Left cardiac atrium (tissue), 4 donors: ENCODE results near the gene ZNF432. TPM values are rescaled to one million over a fixed set of nuclear protein-coding genes. Genes with fewer than 3 reads are reported as not detected.

Source experiments
- ATAC-seq, 2 donors: fragments of 200-7000 bp; cut with Tn5 transposase; one replicate each; pipeline ENCODE4 v1.9.1; 2020; ENCODE audit warnings: mild to moderate bottlenecking in 2 of 2, moderate library complexity in 2 of 2
- DNase-seq: peaks from one replicate; pipeline ENCODE4 v3.0.0-alpha.2; 2020
- intact Hi-C, 2 donors: fragments of 100-400 bp; cut with DNase I; formaldehyde crosslinking; loops; one replicate each; pipeline versions ENCODE4 v1.14.1 to v1.15.1; 2022 to 2023
- total RNA-seq, 2 donors: library from RNA; stranded (reverse); fragmentation: NEBNext Ultra II Directional; extraction: Animal tissue kit (Norgen Biotek cat#: 25700); gene quantifications; one replicate each; pipeline ENCODE4 v1.2.1, GENCODE V29; 2021
- donor health status: DM: no; HTN: yes; CAD: no.
- donor health status: DM: no; HTN: yes; CAD: no; lungs with severe emphysema.
- donor health status: DM: yes; HTN: yes; CAD: no.
- donor health status: Dilated cardiomyopathy.

Gene ZNF432
- total RNA-seq, 2 donors from 2014 or later = 8.5 to 10.7 TPM

DNA sequence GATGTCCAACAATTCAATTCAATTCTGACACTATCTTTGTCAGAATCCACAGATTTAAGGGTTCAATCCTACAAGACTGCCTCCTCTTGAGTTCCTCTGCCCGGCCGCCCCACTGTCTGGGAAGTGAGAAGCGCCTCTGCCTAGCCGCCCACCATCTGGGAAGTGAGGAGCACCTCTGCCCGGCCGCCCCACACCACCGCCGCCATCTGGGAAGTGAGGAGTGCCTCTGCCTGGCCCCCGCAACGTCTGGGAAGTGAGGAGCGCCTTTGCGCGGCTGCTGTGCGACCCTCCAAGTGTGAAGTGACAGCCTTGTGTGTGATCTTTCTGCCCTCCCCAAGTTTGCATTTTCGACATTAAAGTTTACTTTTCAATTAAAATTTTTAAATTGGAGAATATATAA lies 26.4 kb downstream of the ZNF432 start:
- no peak for ATAC-seq
- no peak for DNase-seq
- intact Hi-C loops = no loop called here

DNA sequence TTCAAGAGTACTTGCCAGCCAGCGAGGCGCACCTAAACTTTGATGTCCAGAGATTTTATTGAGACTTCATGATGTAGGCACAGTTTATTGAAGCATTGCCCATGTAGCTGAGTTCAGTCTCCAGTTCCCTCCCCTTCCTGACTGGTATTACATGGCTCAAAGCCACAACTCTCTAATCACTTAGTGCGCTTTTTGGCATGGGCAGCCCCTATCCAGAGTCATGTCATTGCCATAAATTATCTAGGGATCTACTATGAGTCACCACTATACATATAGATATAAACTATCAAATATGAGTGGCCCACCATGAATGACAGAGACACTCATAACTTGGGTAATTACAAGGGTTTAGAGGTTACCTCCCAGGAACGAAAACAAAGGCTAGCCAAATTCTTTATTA lies 28.1 kb downstream of the ZNF432 start:
- DNase-seq (no peak), ATAC-seq (no peak)
- intact Hi-C loops = no loop called here

DNA sequence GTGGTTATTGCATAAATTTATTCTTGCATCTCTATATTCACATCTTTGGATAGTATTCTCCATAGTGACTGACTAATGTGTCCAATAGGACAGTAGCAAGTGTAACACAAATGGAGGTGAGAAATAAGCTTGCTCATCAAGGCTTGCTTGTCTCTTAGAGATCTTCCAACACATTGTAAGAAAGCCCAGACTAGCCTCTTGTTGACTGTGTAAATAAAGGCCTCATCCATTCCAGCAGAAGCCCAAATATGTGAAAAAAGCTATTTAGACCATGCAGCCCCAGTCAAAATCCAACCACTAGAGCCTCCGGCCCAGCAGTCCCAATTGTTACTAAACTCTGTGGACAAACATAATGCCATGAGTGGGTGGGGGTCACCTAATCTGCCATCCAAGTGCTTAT lies 38.0 kb downstream of the ZNF432 start:
- intact Hi-C loops = no loop called here
- DNase-seq (no peak), ATAC-seq (no peak)

DNA sequence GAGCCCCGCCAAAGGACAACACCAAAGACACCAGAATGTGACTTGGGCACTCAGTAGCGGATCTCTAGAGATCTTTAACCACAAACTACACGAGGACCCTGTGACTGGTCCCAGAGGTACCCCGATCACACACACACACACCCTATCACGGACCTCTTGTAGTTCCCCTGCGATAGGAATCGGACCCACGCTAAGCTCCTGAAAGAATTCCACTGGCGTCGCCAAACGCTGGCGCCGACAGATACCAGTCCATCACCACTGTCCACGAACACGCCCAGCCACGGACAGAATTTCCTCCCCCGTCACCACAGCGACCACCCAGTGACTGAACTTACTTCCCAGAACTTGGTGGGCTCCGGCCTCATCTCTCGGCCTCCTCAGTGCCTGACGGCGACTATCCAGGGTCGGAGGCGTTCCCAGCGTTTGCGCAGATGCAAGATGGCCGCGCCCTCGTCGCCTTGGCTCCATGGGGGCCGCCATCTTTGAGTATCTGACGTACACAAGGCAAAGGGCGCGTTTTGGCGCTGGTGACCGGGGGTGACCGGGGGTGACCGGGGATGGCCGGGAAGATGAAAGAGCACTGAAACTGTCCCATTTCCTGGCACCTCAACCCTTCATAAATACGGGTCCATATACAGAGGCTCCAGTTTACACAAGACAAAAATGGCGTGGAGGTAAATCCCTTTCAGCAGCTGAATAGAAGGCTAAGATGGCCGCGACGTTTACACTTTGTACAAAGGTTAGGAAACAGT lies 40.7 kb downstream of the ZNF432 start, which contains the start of gene ZNF615:
Gene ZNF615, minus strand, starts transcription at position 406 of the 752 bp plus-strand sequence. CDS start 4,500 bp downstream, outside the sequence.
- peak; percentile 93 for DNase-seq
- peak; percentile 99 to 100 for ATAC-seq
- intact Hi-C loops = no loop called here

DNA sequence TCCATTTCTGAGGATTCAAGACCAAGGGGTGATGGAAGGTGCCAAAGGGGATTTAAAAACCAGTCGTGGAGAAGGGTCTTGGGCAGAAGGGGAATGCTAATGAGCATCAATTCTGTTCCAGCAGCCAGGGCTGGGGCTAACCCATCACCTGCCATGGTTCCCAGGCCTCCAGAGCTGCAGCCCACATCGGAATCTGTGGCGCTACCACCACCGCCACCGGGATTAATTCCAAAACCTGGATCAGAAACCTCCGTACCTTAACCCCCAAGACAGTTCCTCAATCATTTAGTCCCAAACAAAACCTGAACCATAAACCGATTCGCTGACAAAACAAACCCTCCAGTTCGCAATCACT lies 41.2 kb downstream of the ZNF432 start:
- DNase-seq = no peak
- ATAC-seq = peak in 1 of 2 donors; percentile 61
- intact Hi-C loops = no loop called here

DNA sequence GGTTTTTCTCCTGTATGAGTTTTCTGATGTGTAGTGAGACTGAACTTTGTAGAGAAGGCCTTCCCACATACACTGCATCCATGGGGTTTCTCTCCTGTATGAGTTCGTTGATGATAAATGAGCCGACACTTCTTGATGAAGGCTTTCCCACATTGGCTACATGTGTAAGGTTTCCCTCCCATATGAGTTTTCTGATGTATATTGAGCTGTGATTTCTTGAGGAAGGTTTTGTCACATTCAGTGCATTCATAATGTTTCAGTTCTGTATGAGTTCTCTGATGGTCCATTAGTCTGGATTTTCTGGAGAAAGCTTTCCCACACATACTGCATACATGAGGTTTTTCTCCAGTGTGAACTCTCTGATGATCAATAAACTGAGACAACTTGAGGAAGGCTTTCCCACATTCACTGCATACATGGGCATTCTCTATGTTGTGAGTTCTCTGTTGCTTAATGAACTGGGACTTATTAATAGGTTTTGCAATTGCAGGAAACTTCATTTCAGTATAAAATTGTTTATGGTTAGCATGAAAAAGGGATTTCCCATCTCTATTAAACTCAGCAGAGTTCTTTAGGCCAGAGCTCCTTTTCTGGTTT lies 54.5 kb downstream of the ZNF432 start:
- intact Hi-C loops = no loop called here
- ATAC-seq = no peak

DNA sequence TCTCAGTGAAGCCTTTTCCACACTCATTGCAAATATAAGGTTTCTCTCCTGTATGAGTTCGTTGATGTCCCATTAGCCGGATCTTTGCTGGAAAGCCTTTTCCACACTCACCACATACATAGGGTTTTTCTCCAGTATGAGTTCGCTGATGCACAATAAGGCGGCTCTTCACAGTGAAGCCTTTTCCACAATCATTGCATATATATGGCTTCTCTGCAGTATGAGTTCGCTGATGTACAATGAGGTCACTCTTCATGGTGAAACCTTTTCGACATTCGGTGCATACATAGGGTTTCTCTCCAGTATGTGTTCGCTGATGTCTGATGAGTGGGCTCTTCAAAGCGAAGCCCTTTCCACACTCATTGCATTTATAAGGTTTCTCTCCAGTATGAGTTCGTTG lies 55.2 kb downstream of the ZNF432 start:
- ATAC-seq = no peak
- intact Hi-C loops = no loop called here
- DNase-seq = no peak

More for the DNA sequence above, 54.5 kb downstream of the ZNF432 start:
- DNase-seq = no peak

DNA sequence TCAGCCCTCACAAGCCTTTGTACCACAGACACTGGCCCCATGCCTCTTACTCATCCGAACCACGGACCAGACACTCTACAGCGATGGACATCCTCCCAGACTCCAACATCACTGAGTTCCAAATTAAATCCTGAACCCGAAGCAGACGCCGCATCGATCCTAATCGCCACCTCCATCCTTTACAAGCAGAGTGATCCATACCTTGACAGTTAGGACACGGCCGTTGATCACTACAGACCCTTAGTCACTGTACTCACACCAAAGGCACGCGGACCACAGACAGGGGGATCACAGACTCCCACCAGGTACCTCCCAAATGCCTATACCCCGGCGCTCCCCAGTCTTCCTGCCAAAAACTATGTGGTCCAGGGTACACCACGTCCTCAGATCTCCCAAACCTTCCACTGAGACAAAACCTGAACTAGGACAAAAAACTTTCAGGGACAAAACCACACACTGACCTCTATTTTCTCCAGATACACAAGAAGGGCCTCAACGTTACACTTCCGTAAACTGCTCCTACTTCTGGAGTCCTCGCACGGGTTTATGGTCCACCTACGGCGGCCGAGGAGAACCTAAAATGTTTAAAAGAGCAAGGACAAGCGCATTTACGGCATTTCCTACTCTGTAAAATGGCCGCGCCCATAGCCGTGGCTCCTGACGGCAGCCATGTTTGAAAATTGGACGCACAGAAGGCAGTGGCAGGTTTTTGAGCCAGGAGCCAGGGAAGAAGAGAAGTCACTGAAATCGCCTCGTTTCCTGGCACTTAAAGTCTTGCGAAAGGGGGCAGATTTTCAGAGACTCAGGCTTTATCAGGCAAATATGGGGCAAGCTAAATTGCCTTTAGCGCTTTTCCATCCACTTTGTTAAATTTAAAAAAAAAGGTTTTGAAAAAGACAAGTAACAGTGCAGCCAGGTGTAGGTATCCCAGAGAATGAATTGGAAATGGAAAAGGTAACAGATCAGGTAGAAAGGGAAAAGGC lies 62.0 kb downstream of the ZNF432 start, which contains the start of gene ZNF350:
Gene ZNF350, minus strand, starts transcription at position 532 of the 983 bp plus-strand sequence. CDS start 12,480 bp downstream, outside the sequence.
- ATAC-seq (peak; percentile 100), DNase-seq (peak; percentile 94)
- intact Hi-C loops = no loop called here

DNA sequence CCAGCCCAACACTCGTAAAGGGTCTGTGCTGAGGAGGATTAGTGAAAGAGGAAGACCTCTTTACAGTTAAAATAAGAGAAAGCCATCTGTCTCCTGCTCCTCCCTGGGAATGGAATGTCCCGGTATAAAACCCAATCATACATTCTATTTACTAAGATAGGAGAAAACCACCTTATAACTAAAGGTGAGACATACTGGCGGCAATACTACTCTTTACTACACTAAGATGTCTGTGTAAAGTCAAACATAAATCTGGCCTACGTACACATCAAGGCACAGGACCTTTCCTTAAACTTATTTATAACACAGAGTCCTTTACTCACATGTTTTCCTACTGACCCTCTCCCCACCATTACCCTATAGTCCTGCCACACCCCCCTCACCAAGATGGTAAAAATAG lies 65.3 kb downstream of the ZNF432 start:
- DNase-seq (no peak), ATAC-seq (no peak)
- intact Hi-C loops = no loop called here

Other genes starting within 250 kb of the ZNF432 start
- 1 to 10 TPM; 7.3 to 9.3 TPM for gene ZNF577, start 160.9 kb downstream of the ZNF432 start, total RNA-seq
- 10 to 100 TPM in 1 of 2 donors, 1 to 10 TPM in 1; 8.0 to 10.8 TPM for gene ZNF649, start 143.8 kb downstream of the ZNF432 start, total RNA-seq
- gene ZNF613, start 121.4 kb downstream of the ZNF432 start, total RNA-seq = 1 to 10 TPM; 4.3 to 5.5 TPM
- gene ZNF350, start 62.0 kb downstream of the ZNF432 start, total RNA-seq = 1 to 10 TPM; 7.2 to 7.5 TPM
- gene ZNF615, start 40.6 kb downstream of the ZNF432 start, total RNA-seq = 10 to 100 TPM in 1 of 2 donors, 1 to 10 TPM in 1; 9.8 to 10.0 TPM
- 1 to 10 TPM; 6.8 to 9.4 TPM for gene ZNF614, start 20.5 kb downstream of the ZNF432 start, total RNA-seq
- gene ZNF841, start 46.9 kb upstream of the ZNF432 start, total RNA-seq = 10 to 100 TPM; 10.4 to 12.1 TPM
- 1 to 10 TPM; 5.4 to 7.8 TPM for gene ZNF616, start 91.1 kb upstream of the ZNF432 start, total RNA-seq
- gene ZNF836, start 122.8 kb upstream of the ZNF432 start, total RNA-seq = 10 to 100 TPM in 1 of 2 donors, 1 to 10 TPM in 1; 8.9 to 10.5 TPM
- gene PPP2R1A, start 141.2 kb upstream of the ZNF432 start, total RNA-seq = 100 to 1,000 TPM; 276 to 389 TPM
- 10 to 100 TPM; 12.5 to 14.1 TPM for gene ZNF766, start 220.7 kb upstream of the ZNF432 start, total RNA-seq
- 10 to 100 TPM; 20.0 to 21.5 TPM for gene ZNF480, start 248.3 kb upstream of the ZNF432 start, total RNA-seq